ENCODE measurements around the gene MEIS2.
"Not testable (repeated sequence)": the region's sequence is repeated elsewhere in the genome, so short reads cannot be mapped to it uniquely, and the experiment has no call there.

Gene MEIS2

GRCh38 chr15:36992454-36992853 is 107.9 kb downstream of the MEIS2 start:
- TF ChIP-seq CTCF (conservative IDR thresholded peaks at IDR 0.05; ENCODE audit: low read length): no peak
- no peak overlapping the region for H3K4me3 ChIP-seq (ENCODE audit: low read length)
- DNase-seq (ENCODE audit: low read depth): no peak

- DNase-seq (ENCODE audit: low read depth): no peak
- H3K4me3 ChIP-seq (ENCODE audit: low read length): no peak overlapping the region
- TF ChIP-seq CTCF (conservative IDR thresholded peaks at IDR 0.05; ENCODE audit: low read length): no peak
Observed at GRCh38 chr15:36988947-36989346, 111.4 kb downstream of the MEIS2 start.

- TF ChIP-seq CTCF (conservative IDR thresholded peaks at IDR 0.05; ENCODE audit: low read length): no peak
- peak; percentile 36 for DNase-seq (ENCODE audit: low read depth)
- H3K4me3 ChIP-seq (ENCODE audit: low read length): no peak overlapping the region
Observed at GRCh38 chr15:36982430-36982829, 117.9 kb downstream of the MEIS2 start.

- not testable (repeated sequence) for H3K4me3 ChIP-seq (ENCODE audit: low read length); DNase-seq (ENCODE audit: low read depth)
Observed at GRCh38 chr15:36980281-36980680, 120.1 kb downstream of the MEIS2 start.

GRCh38 chr15:36978625-36979024 is 121.7 kb downstream of the MEIS2 start:
- TF ChIP-seq CTCF (conservative IDR thresholded peaks at IDR 0.05; ENCODE audit: low read length): no peak
- no peak overlapping the region for H3K4me3 ChIP-seq (ENCODE audit: low read length)
- no peak for DNase-seq (ENCODE audit: low read depth)

- TF ChIP-seq CTCF (conservative IDR thresholded peaks at IDR 0.05; ENCODE audit: low read length): no peak
- no peak overlapping the region for H3K4me3 ChIP-seq (ENCODE audit: low read length)
- no peak for DNase-seq (ENCODE audit: low read depth)
Observed at GRCh38 chr15:36978126-36978525, 122.2 kb downstream of the MEIS2 start.

GRCh38 chr15:36977659-36978058 is 122.7 kb downstream of the MEIS2 start:
- no peak for DNase-seq (ENCODE audit: low read depth)
- no peak for TF ChIP-seq CTCF (conservative IDR thresholded peaks at IDR 0.05; ENCODE audit: low read length)
- no peak overlapping the region for H3K4me3 ChIP-seq (ENCODE audit: low read length)

GRCh38 chr15:36972704-36973103 is 127.6 kb downstream of the MEIS2 start:
- TF ChIP-seq CTCF (conservative IDR thresholded peaks at IDR 0.05; ENCODE audit: low read length): no peak
- no peak for DNase-seq (ENCODE audit: low read depth)
- no peak overlapping the region for H3K4me3 ChIP-seq (ENCODE audit: low read length)
